Fibroblast of lung (primary cell): Measurements from ENCODE around the gene ZNF394. TPM values are rescaled to one million over a fixed set of nuclear protein-coding genes. Genes with fewer than 3 reads are reported as not detected.
A peak's percentile ranks its signal among the peaks of the same experiment; 100 is the strongest.

Experiments used
- DNase-seq, 2 donors: peaks; one replicate each; pipeline versions ENCODE4 v3.0.0 to v3.0.0-alpha.2; 2010; ENCODE audit warnings: low read depth in 2 of 2
- H2AFZ ChIP-seq: 2 replicates; pipeline ENCODE4 v1.5.1; 2012; ENCODE audit warnings: low read length, control low read depth, inconsistent platforms
- H3K27ac ChIP-seq: 2 replicates; pipeline ENCODE4 v1.5.1; 2011; ENCODE audit warnings: low read length, control low read depth; ENCODE audit not compliant: insufficient read depth
- H3K27me3 ChIP-seq: 2 replicates; pipeline ENCODE4 v1.5.1; 2011; ENCODE audit warnings: mild to moderate bottlenecking, low read length; ENCODE audit not compliant: control insufficient read depth, insufficient read depth
- H3K36me3 ChIP-seq: 2 replicates; pipeline ENCODE4 v1.5.1; 2011; ENCODE audit warnings: low read length; ENCODE audit not compliant: control insufficient read depth, insufficient read depth
- H3K4me1 ChIP-seq: 2 replicates; pipeline ENCODE4 v1.5.1; 2011; ENCODE audit warnings: low read length; ENCODE audit not compliant: control insufficient read depth, insufficient read depth; ENCODE audit errors: extremely low read depth
- H3K4me2 ChIP-seq: 2 replicates; pipeline ENCODE4 v1.5.1; 2011; ENCODE audit warnings: low read length, control low read depth; ENCODE audit not compliant: insufficient read depth; ENCODE audit errors: extremely low read depth
- H3K4me3 ChIP-seq, 4 experiments: fragments of 200-600 bp in 1 of 4; sonication (generic) in 1 of 4; replicated peaks in 1 of 4; 2 replicates each; pipeline ENCODE4 v1.5.1; 2011 to 2016; ENCODE audit warnings: low read length in 4 of 4, low read depth in 3 of 4, mild to moderate bottlenecking in 3 of 4, control low read depth in 2 of 4, inconsistent platforms in 1 of 4, mixed read lengths in 1 of 4; ENCODE audit not compliant: insufficient read depth in 1 of 4; ENCODE audit errors: control extremely low read depth in 1 of 4
- H3K79me2 ChIP-seq: 2 replicates; pipeline ENCODE4 v1.5.1; 2012; ENCODE audit warnings: mild to moderate bottlenecking, low read length, inconsistent platforms; ENCODE audit not compliant: control insufficient read depth, insufficient read depth
- H3K9ac ChIP-seq: 2 replicates; pipeline ENCODE4 v1.5.1; 2011; ENCODE audit warnings: mild to moderate bottlenecking, low read length, control low read depth; ENCODE audit not compliant: insufficient read depth
- H3K9me3 ChIP-seq: 2 replicates; pipeline ENCODE4 v1.5.1; 2012; ENCODE audit warnings: low read depth, low read length; ENCODE audit not compliant: control insufficient read depth, insufficient read depth
- H4K20me1 ChIP-seq: 2 replicates; pipeline ENCODE4 v1.5.1; 2011; ENCODE audit warnings: low read length; ENCODE audit not compliant: control insufficient read depth, insufficient read depth; ENCODE audit errors: extremely low read depth
- CTCF ChIP-seq, 2 donors: IDR thresholded peaks in 1 of 2; conservative IDR thresholded peaks in 1 of 2; 1 replicate in 1 of 2; 2 replicates in 1 of 2; pipeline ENCODE4 v1.5.1; 2011 to 2012; ENCODE audit warnings: low read length in 2 of 2, control low read depth in 1 of 2, inconsistent platforms in 1 of 2, low read depth in 1 of 2, mild to moderate bottlenecking in 1 of 2
- EZH2 ChIP-seq: IDR thresholded peaks from 2 replicates; pipeline ENCODE4 v1.5.1; 2012; ENCODE audit warnings: low read length, control low read depth, mild to moderate bottlenecking; ENCODE audit errors: missing control alignments
- polyA plus RNA-seq, 2 donors: library from polyadenylated mRNA; depleted of rRNA in 1 of 2; stranded (reverse) in 1 of 2; unstranded in 1 of 2; fragments of >200 nt; gene quantifications; 2 replicates each; pipeline ENCODE4 v1.2.1, GENCODE V29; 2011 to 2012; ENCODE audit warnings: missing spikeins in 1 of 2
- total RNA-seq: library from RNA; depleted of rRNA; stranded (reverse); fragments of >200 nt; gene quantifications from 2 replicates; pipeline ENCODE4 v1.2.1, GENCODE V29; 2014

The ZNF394 gene
- total and polyA plus RNA-seq, 2 donors (not counting 1 experiment from before 2014, with no cell fraction given): 9.5 to 20.1 TPM

- Histone ChIP-seq H3K9ac (no peak overlapping the region), H3K4me2 (no peak overlapping the region), H3K9me3 (no peaks in the 10 kb centered on the region), H3K27me3 (no peaks in the 10 kb centered on the region), H3K4me3 (no peak overlapping the region), H3K79me2 (no peaks in the 10 kb centered on the region), H3K4me1 (no peaks in the 10 kb centered on the region), H3K27ac (no peak overlapping the region), H3K36me3 (peaks cover 1% of the 10 kb centered on the region), H4K20me1 (no peaks in the 10 kb centered on the region), H2AFZ (no peak overlapping the region)
- TF ChIP-seq CTCF (conservative IDR thresholded peaks at IDR 0.05 in 1 of 2, IDR thresholded peaks at IDR 0.05 in 1 of 2; ENCODE audit: low read depth in 1 of 2, low read length in 2 of 2): no peak
- no peak for TF ChIP-seq EZH2
- no peak for DNase-seq
Observed at GRCh38 chr7:99539213-99539811, 39.2 kb upstream of the ZNF394 start.

GRCh38 chr7:99535667-99536066 lies 35.6 kb upstream of the ZNF394 start:
- Histone ChIP-seq H3K4me1 (no peaks in the 10 kb centered on the region), H3K4me2 (no peak overlapping the region), H3K27me3 (no peaks in the 10 kb centered on the region), H3K9me3 (peaks cover 12% of the 10 kb centered on the region), H2AFZ (no peak overlapping the region), H3K79me2 (no peaks in the 10 kb centered on the region), H3K27ac (no peak overlapping the region), H4K20me1 (no peaks in the 10 kb centered on the region), H3K36me3 (peaks cover 6% of the 10 kb centered on the region), H3K9ac (no peak overlapping the region), H3K4me3 (no peak overlapping the region)
- no peak for DNase-seq
- no peak for TF ChIP-seq CTCF (conservative IDR thresholded peaks at IDR 0.05 in 1 of 2, IDR thresholded peaks at IDR 0.05 in 1 of 2; ENCODE audit: low read depth in 1 of 2, low read length in 2 of 2)
- no peak for TF ChIP-seq EZH2

GRCh38 chr7:99531354-99531765 lies 31.3 kb upstream of the ZNF394 start:
- Histone ChIP-seq H3K36me3 (peaks cover 14% of the 10 kb centered on the region), H3K9ac (no peak overlapping the region), H3K27ac (no peak overlapping the region), H3K4me3 (no peak overlapping the region), H3K79me2 (no peaks in the 10 kb centered on the region), H2AFZ (no peak overlapping the region), H3K4me2 (no peak overlapping the region), H3K9me3 (peaks cover 12% of the 10 kb centered on the region), H3K27me3 (no peaks in the 10 kb centered on the region), H4K20me1 (no peaks in the 10 kb centered on the region), H3K4me1 (no peaks in the 10 kb centered on the region)
- TF ChIP-seq CTCF (conservative IDR thresholded peaks at IDR 0.05 in 1 of 2, IDR thresholded peaks at IDR 0.05 in 1 of 2; ENCODE audit: low read depth in 1 of 2, low read length in 2 of 2): no peak
- TF ChIP-seq EZH2: no peak
- DNase-seq: peak; percentile 8 to 26
